PC-3 (cell line): Measurements from ENCODE around the gene LRCH1. TPM values are rescaled to one million over a fixed set of nuclear protein-coding genes. Genes with fewer than 3 reads are reported as not detected.

Experiments used
- ATAC-seq: fragments of 200-7000 bp; cut with Tn5 transposase; 2 replicates; pipeline ENCODE4 v1.9.1; 2020; ENCODE audit warnings: mild to moderate bottlenecking, moderate library complexity
- BruUV-seq: library from RNA; stranded (reverse); fragments of 400-500 nt; replicated peaks from 2 replicates; lab custom pipeline; 2021; lab: Mats Ljungman, UMichigan
- CTCF ChIA-PET: fragments of 300-600 bp; sonication (Branson Sonifier 250); formaldehyde crosslinking; loops from one replicate; lab custom pipeline; 2022; ENCODE audit warnings: antibody characterized with exemption; lab: Charles Lee
- POLR2A ChIA-PET: fragments of 300-600 bp; sonication (Branson Sonifier 250); formaldehyde crosslinking; loops from one replicate; lab custom pipeline; 2022; ENCODE audit warnings: antibody characterized with exemption; ENCODE audit not compliant: unreplicated experiment; lab: Charles Lee
- DNase-seq: peaks from one replicate; pipeline ENCODE4 v3.0.0-alpha.2; 2015
- H2AFZ ChIP-seq: fragments of 300-600 bp; sonication (generic); 2 replicates; pipeline ENCODE4 v1.6.0; 2016; ENCODE audit warnings: antibody characterized with exemption, low read length
- H3F3A ChIP-seq: fragments of 300-600 bp; sonication (generic); one replicate; pipeline ENCODE4 v1.6.0; 2017; ENCODE audit warnings: antibody characterized with exemption, low read length, control low read depth, mild to moderate bottlenecking; ENCODE audit not compliant: unreplicated experiment
- H3K27ac ChIP-seq: fragments of 300-600 bp; sonication (generic); 2 replicates; pipeline ENCODE4 v1.5.1; 2016; ENCODE audit warnings: mild to moderate bottlenecking, low read length
- H3K27me3 ChIP-seq: fragments of 300-600 bp; sonication (generic); 2 replicates; pipeline ENCODE4 v1.6.1; 2016; ENCODE audit warnings: low read length, mixed read lengths
- H3K36me3 ChIP-seq: fragments of 300-600 bp; sonication (generic); 2 replicates; pipeline ENCODE4 v1.6.1; 2016; ENCODE audit warnings: low read depth, mixed run types, low read length, mixed read lengths
- H3K4me1 ChIP-seq: fragments of 300-600 bp; sonication (generic); 2 replicates; pipeline ENCODE4 v1.5.1; 2016; ENCODE audit warnings: low read length; ENCODE audit not compliant: insufficient read depth
- H3K4me2 ChIP-seq: fragments of 300-600 bp; sonication (generic); 2 replicates; pipeline ENCODE4 v1.6.0; 2016; ENCODE audit warnings: low read length
- H3K4me3 ChIP-seq: fragments of 300-600 bp; sonication (generic); 2 replicates; pipeline ENCODE4 v1.5.1; 2016; ENCODE audit warnings: mild to moderate bottlenecking, low read length, mixed read lengths
- H3K79me2 ChIP-seq: fragments of 300-600 bp; sonication (generic); 2 replicates; pipeline ENCODE4 v1.6.1; 2017; ENCODE audit warnings: low read length, mixed read lengths
- H3K9ac ChIP-seq: fragments of 300-600 bp; sonication (generic); 2 replicates; pipeline ENCODE4 v1.6.0; 2016; ENCODE audit warnings: mild to moderate bottlenecking, low read length
- H3K9me2 ChIP-seq: fragments of 300-600 bp; sonication (generic); replicated peaks from 2 replicates; pipeline ENCODE4 v1.6.1; 2016; ENCODE audit warnings: mixed run types, low read length, mixed read lengths
- H3K9me3 ChIP-seq: fragments of 300-600 bp; sonication (generic); 2 replicates; pipeline ENCODE4 v1.6.1; 2016; ENCODE audit warnings: low read length, mixed read lengths
- H4K20me1 ChIP-seq: fragments of 300-600 bp; sonication (generic); 2 replicates; pipeline ENCODE4 v1.6.1; 2016; ENCODE audit warnings: low read length, mixed read lengths
- EZH2 ChIP-seq: fragments of 300-600 bp; sonication (generic); IDR thresholded peaks from one replicate; pipeline ENCODE4 v1.6.1; 2017; ENCODE audit warnings: antibody characterized with exemption, mild to moderate bottlenecking, low read length; ENCODE audit not compliant: unreplicated experiment
- EZH2phosphoT487 ChIP-seq: fragments of 300-600 bp; sonication (generic); IDR thresholded peaks from 2 replicates; pipeline ENCODE4 v1.6.1; 2018; ENCODE audit warnings: mild to moderate bottlenecking, antibody characterized with exemption, low read length, borderline replicate concordance
- intact Hi-C: fragments of 100-400 bp; cut with micrococcal nuclease; formaldehyde crosslinking; loops from 2 replicates; pipeline ENCODE4 v1.9.0; 2023
- total RNA-seq: library from RNA; depleted of rRNA; stranded (reverse); fragments of >200 nt; gene quantifications from 2 replicates; pipeline ENCODE4 v1.2.3, GENCODE V29; 2014
- TF ChIP-seq, protein P1 (sequence below): fragments of 300-600 bp; sonication (generic); conservative IDR thresholded peaks from 2 replicates; pipeline ENCODE4 v1.5.1; 2017; ENCODE audit warnings: antibody characterized with exemption, low read depth, mild to moderate bottlenecking, low read length

The LRCH1 gene
- total RNA-seq, 1 experiment from 2014 or later: 4.3 TPM

DNA sequence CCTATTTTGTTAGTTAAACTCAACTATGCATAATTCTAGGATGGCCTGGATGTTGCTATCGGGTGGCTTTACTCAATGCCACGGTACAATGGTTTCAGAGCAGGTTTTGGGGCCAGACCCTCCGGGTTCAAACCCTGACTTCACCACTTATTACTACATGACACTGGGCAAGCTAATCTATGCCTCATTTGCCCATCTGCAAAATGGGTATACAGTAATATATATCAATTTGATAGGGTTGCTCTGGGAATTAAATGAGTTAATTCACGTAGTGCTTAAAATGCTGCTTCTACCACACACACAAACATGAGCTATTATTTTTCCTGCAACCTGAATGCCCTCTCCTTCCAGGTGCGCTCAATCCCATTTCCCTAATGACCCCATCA is 243.2 kb downstream of the LRCH1 start:
- H3K9me2 ChIP-seq: no peaks in the 10 kb centered on the region
- H3F3A ChIP-seq: no peaks in the 10 kb centered on the region
- intact Hi-C loops: no loop called here
- no peaks in the 10 kb centered on the region for H3K27me3 ChIP-seq
- peak overlapping the region; percentile 94 for H3K9ac ChIP-seq
- no TSS peak for BruUV-seq
- POLR2A ChIA-PET: no interaction called here
- H3K36me3 ChIP-seq: peaks cover 9% of the 10 kb centered on the region; the same call in 1 of the 2 replicates
- peaks cover 37% of the 10 kb centered on the region for H3K79me2 ChIP-seq
- CTCF ChIA-PET: no interaction called here
- TF ChIP-seq EZH2: no peak
- TF ChIP-seq, protein P1, sequence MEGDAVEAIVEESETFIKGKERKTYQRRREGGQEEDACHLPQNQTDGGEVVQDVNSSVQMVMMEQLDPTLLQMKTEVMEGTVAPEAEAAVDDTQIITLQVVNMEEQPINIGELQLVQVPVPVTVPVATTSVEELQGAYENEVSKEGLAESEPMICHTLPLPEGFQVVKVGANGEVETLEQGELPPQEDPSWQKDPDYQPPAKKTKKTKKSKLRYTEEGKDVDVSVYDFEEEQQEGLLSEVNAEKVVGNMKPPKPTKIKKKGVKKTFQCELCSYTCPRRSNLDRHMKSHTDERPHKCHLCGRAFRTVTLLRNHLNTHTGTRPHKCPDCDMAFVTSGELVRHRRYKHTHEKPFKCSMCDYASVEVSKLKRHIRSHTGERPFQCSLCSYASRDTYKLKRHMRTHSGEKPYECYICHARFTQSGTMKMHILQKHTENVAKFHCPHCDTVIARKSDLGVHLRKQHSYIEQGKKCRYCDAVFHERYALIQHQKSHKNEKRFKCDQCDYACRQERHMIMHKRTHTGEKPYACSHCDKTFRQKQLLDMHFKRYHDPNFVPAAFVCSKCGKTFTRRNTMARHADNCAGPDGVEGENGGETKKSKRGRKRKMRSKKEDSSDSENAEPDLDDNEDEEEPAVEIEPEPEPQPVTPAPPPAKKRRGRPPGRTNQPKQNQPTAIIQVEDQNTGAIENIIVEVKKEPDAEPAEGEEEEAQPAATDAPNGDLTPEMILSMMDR: no peak
- no peak for TF ChIP-seq EZH2phosphoT487
- peak overlapping the region; percentile 90 for H3K4me2 ChIP-seq
- peak overlapping the region; percentile 78 for H3K4me3 ChIP-seq
- DNase-seq: no peak
- H3K27ac ChIP-seq: peak overlapping the region; percentile 68
- no peaks in the 10 kb centered on the region for H3K9me3 ChIP-seq
- H4K20me1 ChIP-seq: no peaks in the 10 kb centered on the region
- peak overlapping the region; percentile 95 for H2AFZ ChIP-seq
- ATAC-seq: no peak
- peaks cover 19% of the 10 kb centered on the region for H3K4me1 ChIP-seq

DNA sequence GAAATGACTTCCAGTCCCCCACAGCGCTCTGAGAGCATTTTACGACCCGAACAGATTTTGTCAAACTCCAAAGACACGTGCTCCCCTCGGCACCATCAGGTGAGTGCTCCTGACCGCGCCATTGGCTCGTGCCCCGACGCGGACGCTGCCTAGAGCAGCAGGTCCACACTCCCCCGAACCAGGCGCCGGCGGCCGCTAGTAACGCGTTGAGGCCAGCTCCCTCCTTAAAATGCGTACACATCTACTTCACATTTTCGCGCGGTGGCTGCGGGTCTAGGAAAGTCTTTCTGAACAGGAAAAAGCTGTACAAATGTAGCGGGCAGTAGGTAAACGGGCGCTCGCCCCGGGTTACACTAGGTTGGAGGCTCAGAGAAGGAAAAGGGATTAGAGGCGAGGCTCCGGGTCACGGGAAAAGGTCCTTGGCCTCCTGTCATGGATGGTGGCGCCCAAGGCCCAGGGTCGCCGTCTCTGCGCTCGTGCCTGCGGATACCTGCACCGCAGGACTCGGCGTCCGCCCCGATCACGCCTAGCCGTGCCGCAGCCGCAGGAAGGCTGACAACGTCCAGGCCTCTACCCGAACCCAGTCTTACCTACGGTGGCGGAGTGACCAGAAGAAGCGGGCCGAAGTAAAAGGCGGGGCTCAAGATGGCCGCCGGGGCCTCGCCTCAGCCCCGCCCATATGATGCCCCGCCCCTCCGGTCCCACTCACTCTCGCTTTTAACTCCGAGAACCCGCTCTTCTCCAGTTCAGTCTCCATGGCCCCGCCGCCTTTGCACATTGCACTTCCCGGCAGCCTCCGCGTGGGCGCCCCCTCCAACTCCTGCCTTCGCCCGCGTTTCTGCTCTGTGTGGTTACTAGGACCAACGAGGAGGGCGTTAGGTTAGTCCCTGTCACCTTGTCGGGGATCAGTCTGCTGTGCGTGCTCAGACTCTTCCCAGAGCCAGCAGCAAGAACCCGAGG is 243.8 kb downstream of the LRCH1 start, which contains the start of gene ESD:
Gene ESD (minus strand): TSS at position 647 of the 960 bp plus-strand sequence. CDS start 5,748 bp downstream, outside the sequence.
- H3K79me2 ChIP-seq: peaks cover 37% of the 10 kb centered on the region
- H3K4me3 ChIP-seq: peak within 1 kb of the TSS; percentile 78
- intact Hi-C loops: no loop called here
- H3K36me3 ChIP-seq: peaks cover 5% of the 10 kb centered on the region; the same call in 1 of the 2 replicates
- peak within 1 kb of the TSS; percentile 95 for H2AFZ ChIP-seq
- H4K20me1 ChIP-seq: no peaks in the 10 kb centered on the region
- CTCF ChIA-PET: no interaction called here
- POLR2A ChIA-PET: no interaction called here
- H3K9ac ChIP-seq: peak within 1 kb of the TSS; percentile 94
- TF ChIP-seq EZH2phosphoT487 (no peak), EZH2 (no peak)
- TF ChIP-seq, protein P1: no peak
- BruUV-seq: TSS peak; percentile 73
- H3K9me3 ChIP-seq: no peaks in the 10 kb centered on the region
- H3K27ac ChIP-seq: peak within 1 kb of the TSS; percentile 68
- no peaks in the 10 kb centered on the region for H3F3A ChIP-seq
- peak; percentile 81 for DNase-seq
- ATAC-seq: peak; percentile 90
- H3K9me2 ChIP-seq: no peaks in the 10 kb centered on the region
- H3K27me3 ChIP-seq: no peaks in the 10 kb centered on the region
- peaks cover 22% of the 10 kb centered on the region for H3K4me1 ChIP-seq
- peak within 1 kb of the TSS; percentile 90 for H3K4me2 ChIP-seq
